ENCODE measurements around the gene BAIAP2L1.

Gene BAIAP2L1

DNA sequence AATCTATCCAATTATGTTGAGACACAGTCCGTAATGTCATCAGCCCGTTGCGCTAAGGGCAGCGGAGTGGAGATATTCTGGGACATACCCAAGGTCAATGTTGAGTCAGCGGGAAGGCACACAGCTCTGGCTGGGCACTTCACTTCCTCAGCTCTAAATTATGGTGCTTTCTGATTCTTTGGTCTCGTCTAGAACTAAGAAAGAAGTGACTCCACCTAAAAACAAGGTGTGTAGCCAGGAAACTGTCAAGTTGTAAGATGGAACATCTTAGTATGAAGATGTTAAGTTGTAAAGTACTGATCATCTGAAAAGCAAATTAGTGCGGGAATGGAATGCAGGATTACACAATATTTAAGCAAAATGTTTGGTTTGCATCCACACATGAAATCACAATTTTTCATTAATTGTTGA lies 43.1 kb downstream of the BAIAP2L1 start:
- no peak for DNase-seq

DNA sequence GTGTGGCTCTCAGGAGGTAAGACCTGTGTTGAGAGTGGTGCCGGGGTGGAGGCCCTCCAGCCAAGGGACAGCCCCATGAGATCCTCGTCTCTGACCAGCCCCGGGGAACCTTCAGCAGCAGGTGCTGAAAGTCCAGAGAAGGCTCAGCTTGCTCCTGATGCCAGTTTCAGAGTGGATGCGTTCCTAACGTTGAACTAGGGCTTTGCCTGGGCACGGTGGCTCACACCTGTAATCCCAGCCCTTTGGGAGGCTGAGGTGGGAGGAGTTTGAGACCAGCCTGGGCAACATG lies 45.7 kb downstream of the BAIAP2L1 start:
- DNase-seq, result no peak

DNA sequence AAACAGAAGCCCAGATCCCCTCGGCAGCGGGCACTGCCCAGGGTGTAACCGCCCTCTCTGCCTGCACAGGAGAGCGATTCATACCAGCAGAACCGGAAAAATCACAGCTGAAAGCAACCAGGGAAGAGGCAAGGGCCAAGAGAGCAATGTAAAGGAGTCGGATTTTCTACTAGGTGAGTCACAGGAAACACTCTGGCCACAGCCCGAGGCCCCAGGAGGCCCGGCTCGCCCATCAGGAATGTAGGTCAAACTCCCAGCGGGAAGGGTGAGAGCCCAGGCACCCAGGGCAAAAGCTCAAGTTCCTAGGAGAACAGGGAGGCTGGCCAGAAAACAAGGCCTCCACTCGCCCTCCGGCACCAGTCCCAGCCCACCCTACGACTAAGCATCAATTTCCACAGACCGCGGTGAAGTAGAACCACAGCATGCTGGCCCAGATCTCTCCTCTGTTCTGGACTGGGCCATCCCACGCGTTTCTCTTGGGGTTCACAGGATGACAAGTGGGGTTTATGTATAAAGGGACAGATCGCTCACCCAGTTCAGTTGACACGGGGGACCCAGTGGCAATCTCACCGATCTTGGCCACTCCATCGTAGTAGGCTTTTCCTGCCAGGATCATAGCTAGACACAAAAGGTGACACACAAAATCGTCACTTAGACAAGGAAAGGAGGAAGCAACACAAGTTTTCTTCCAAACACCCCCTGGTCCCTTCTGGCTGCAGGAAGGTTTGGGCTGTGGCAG lies 46.2 kb downstream of the BAIAP2L1 start:
- DNase-seq, result no peak

DNA sequence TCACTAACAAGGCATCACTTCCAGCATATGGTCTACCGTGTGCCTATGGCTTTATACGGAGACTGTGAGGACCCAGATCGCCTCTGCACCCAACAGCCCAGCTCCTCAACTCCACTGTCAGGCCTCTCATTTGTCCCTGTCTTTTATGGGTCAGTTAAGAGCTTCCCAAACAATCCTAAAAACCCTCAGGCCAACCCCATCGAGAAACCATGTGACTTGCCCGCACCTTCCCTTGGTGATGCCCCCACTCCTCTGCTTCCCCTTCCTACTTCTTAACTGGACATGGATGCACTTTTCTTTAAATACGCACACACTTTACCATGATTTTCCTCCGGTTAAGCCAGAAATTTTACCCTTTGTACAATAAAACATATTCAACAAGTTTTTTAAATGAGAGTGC lies 46.8 kb downstream of the BAIAP2L1 start:
- DNase-seq, result no peak

DNA sequence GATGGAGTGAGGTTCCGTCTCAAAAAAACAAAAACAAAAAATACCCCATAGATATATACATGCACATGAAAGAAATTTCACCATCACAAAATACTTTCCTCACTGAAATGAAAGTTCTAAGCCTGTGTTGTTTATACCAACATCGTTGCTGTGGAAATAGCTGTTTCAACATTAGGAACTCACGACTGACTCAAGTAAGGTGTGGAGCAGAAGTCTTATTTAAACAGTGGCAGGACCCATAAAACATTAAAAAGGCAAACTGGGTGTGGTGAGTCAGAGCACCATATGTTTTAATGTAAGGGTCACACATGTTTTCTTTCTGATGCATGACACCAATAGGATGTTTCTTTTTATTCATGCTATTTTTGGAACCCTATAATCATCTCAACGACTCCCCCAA lies 48.3 kb downstream of the BAIAP2L1 start:
- no peak for DNase-seq

DNA sequence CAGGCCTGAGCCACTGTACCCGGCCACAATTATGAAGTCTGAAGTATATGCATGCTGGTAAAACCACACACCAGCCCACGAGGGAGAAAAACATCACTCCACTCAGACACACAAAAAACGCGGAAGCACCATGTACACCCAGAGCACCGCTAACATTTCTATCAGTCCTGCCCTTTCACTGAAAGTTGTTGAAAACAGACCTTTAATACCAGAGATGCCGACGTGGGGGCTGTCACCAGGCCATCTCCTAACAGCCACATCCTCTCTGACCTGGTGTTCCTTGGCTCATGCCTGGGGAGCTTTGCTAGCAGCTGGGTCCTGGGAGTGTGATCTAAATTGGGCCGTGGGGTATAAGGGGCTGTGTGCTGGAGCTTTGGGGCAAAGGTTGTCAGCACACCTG lies 49.8 kb downstream of the BAIAP2L1 start:
- DNase-seq, result no peak

DNA sequence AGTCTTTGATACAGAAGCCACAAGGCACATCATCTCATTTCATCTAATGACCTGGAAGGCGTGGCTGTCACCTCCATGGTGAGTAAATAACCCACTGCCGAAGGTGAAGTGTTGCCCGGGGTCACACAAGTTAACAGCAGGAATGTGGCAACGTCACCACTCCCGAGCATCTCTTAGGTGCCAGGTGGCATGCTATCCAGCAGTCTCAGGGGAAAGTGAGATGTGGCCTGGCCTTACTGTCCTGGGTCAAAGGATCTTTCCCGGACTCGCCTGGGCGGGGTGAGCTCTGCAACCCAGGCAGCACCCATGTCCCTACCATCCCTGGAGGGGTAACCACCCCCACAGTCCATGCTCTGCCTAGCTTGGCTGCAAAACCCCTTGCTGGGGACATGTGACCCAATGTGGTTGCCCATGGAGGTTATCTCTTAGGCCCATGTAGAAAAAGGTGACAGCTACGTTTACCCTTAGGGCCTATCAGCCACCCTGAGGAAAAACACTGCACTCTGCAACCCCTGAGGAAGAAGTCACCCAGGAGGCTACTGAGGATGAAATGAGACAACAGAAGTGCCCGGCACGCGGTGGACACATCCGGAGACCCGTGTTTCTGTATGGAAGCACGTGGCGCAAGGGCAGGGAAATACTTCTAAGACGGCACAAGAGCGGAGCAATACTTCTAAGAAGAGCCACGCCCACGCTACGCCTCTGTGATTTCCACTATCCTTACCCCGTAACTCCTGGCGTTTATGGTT lies 52.0 kb downstream of the BAIAP2L1 start:
- no peak for DNase-seq

DNA sequence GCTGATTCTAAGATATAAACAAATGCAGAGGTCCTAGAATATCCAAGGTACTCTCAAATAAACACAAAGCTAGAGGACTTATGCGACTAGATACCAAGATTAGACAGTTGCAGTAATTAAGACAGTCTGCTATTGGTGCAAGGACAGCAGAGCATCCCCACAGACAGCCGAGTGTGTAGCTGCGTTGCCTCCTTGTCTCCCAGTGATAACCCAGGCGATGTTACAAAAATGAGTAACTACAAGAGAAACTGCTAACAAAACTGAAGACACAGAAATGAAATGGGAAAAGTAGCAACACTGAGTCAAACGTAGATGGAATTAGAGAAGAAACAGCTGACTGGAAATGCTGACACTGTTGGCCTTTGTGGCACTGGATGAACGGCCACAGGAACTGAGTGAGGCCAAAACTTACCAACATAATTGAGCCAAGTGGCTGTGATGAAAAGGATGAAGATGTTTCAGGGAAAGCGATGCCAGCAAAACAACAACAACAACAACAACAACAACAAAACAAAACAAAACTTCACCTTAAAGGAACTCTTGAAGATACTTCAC lies 54.3 kb downstream of the BAIAP2L1 start:
- no peak for DNase-seq

DNA sequence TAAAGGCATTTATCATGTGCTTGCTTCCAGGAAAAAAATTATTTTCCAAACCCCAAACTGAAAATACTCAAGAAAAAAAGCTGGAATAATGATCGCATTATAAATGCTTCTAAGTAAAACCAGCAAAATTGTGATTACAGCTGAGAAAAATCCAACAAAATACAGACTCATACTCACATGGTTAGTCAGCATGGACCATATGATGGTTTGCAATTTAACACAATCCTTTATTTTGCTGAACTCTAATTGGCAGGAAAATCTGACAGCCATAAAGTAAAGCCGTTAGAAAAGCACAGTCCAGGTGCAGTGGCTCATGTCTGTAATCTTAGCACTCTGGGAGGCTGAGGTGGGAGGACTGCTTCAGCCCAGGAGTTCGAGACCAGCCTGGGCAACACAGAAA lies 59.8 kb downstream of the BAIAP2L1 start:
- no peak for DNase-seq

DNA sequence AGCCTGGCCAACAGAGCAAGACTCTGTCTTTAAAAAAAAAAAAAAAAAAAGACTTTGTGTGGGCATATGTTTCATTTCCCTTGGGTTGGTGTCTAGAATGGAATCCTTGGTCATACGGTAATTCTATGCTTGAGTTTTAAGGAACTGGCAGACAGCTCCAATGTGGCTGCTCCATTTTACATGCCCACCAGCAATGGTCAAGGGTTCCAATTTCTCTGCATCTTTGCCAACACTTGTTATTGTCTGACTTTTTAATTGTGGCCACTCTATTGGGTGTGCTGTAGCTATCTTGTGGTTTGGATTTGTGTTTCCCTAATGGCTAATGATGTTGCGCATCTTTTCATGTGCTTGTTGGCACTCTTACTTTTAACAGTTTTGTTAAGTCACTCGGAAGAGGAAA lies 61.8 kb downstream of the BAIAP2L1 start:
- DNase-seq, result no peak

DNA sequence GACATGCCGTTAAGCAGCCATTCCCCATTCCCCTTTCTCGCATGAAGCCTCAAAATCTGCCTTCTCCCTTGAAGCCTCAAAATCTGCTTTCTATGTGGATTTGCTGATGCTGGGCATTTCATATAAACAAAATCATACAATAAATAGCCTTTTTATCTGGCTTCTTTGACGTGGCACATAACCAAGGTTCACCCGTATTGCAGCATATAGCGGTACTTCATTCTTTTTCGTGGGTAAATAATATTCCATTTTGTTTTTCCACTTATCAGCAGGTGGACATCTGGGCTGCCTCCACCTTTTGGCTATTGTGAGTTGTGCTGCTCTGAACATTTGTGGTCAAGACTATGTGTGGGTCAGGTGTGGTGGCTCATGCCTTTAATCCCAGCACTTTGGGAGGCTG lies 62.4 kb downstream of the BAIAP2L1 start:
- no peak for DNase-seq

DNA sequence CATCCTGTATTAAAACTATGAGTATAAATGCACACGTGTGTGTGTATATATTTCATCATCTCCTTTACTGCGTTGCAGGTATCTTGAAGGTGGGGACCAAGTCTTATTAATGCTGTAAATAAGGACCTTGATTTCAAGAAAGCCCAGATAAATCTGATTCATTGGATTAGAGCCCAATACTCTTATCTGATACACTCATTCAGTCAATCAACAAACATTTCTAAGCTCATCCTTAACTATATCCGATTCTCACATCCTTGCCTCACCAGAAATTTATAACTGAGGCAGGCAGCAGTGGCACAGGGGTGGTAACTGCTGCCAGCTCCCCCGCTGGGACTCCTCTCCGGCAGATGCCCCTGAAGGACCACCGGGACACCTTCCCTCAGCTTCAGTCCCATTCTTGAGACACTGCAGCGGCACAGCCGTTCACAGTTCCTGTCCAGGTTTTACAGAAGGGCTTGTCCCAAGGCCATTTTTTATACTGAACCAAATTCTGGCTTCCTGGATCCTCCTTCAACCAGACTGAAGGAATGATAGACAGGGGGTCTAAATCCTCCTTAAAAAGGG lies 65.4 kb downstream of the BAIAP2L1 start:
- no peak for DNase-seq

DNA sequence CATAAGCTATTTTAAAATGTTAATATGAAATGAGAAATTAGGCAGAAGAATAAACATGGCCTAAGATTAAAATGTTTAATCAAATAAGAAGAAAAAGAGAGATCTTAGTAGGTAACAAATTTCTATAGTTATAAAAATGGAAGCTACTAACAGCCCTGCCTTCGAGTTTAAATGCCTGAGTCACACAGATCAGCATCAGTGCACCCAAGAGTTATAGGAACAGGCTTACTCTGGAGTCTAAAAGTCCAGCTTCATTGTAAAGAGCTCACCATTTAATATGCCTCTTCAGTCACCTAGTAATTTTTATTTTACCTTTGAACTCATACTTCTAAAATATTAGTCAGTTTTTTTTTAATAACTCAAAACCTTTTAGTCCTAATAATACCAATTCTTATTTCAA lies 66.8 kb downstream of the BAIAP2L1 start:
- no peak for DNase-seq

DNA sequence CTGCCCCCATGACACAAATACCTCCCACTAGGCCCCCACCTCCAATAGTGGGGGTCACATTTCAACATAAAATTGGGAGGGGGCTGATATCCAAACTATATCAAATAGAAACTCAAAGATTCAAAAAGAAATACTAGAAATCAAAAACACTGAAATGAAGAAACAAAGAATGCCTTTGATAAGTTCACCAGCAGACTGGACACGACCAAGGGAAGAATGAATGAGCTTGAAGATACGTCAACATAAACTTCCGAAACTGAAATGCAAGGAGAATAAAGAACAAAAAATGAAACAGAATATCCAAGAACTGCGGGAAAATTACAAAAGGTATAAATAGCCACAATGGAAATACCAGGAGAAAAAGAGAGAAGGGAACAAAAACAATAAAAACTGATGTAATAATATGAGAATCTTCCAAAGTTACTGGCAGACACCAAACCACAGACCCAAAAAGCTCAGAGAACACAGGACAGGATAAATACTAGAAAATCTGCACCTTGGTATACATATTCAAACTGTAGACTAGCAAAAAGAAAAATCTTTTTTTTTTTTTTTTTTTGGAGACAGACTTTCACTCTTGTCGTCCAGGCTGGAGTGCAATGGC lies 69.9 kb downstream of the BAIAP2L1 start:
- DNase-seq, result no peak

DNA sequence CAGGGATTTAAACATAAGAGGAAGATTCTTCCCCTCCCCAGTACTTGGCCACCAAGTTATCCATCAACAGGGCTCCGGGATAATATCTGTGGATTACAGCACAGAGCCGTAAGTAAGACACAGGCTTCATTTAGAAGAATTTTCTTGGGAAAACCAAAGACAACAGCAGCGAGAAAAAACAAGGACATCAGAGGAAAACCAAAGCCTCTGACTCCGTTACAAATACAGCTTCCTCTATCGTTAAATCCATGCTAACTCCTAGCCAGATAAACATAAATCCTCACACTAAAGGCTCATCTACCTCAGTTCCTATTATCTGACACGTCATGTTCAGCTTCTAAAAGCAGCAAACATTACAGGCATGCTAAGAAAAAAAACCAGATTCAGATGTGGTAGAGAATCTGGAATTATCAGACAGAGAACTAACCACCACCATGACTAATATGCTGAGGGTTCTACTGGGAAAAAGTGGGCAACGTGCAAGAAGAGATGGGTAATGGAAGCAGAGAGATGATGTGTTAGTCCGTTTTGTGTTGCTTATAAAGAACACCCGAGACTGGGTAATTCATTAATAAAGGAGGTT lies 71.0 kb downstream of the BAIAP2L1 start:
- no peak for DNase-seq

DNA sequence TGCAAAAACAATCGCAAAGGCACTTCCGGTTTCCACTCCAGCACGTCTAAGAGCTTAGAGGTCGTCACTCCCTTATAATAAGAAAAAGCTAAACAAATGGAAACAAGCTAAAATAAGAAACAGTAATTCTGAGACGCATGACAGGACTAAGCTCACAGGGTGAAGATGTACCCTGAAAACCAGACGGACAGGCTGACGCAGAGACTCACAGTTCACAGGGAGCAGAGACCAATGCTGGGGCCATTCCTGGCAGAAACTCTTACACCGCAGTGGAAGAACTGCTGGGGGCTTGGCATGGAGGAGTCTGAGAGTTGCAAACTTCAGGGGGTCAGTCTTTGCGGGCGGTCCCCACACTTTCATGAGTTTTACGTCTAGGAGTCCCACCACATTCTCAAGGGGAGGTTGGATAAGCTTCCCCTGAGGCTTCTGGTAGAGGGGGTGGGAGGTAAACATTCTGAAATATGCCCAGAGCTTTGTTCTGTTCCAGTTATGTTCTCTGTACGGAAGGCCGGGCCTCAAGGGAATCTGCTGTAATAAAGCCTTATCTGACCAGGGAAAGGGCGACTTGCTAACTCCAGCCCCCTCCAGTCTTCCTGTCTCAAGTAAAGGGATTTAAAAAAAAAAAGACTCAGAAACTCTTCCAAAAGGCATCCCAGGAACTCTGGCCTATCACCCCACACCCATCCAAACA lies 71.6 kb downstream of the BAIAP2L1 start:
- DNase-seq, result no peak

DNA sequence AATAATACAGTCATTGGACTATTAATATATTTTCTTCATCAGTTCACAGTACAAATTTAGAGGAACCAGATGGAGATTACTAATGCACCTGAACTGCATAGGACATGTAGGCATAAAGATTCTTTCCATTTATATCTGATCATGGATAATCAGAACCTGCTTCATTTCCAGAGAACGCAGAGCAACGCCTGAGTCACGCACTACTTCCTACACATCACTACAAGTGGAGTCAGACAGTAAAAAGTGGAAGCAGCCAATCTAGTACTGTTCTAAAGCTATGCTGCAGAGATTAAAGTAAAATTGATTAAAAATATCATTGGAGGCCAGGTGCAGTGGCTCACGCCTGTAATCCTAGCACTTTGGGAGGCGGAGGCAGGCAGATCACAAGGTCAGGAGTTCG lies 76.1 kb downstream of the BAIAP2L1 start:
- DNase-seq, result no peak

DNA sequence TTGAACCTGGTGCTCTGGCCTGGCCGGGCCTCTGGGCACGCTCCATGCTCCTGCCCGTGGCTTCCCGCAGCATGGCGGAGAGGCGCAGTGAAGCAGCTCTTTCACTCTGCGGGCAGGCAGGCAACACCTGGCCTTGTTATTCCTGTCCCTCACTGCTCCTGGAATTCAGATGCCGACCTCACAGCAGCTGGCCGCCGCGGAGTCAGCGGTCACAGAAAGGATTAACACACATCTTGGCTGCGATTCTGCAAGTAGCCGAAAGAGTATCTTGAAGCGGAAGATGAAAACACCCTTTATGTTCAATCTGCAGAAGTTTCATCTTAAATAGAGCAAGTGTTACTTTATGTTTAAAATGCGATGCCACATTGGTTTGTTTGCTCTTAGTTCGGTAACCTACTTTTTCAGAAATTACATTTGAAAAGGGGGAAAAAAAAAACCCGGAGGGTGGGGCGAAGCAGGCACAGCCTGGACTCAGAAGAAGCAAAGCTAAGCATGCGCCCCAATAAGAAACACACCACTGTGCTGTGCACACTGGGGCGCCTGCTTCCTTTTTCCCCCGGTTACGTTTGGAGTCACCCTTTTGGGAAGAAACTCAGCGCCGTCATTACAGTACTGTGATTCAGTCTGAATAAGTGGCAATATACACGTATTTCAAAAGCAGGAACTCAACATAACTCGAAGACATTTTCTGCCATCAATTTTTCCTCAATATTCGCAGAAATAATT lies 77.1 kb downstream of the BAIAP2L1 start:
- no peak for DNase-seq

DNA sequence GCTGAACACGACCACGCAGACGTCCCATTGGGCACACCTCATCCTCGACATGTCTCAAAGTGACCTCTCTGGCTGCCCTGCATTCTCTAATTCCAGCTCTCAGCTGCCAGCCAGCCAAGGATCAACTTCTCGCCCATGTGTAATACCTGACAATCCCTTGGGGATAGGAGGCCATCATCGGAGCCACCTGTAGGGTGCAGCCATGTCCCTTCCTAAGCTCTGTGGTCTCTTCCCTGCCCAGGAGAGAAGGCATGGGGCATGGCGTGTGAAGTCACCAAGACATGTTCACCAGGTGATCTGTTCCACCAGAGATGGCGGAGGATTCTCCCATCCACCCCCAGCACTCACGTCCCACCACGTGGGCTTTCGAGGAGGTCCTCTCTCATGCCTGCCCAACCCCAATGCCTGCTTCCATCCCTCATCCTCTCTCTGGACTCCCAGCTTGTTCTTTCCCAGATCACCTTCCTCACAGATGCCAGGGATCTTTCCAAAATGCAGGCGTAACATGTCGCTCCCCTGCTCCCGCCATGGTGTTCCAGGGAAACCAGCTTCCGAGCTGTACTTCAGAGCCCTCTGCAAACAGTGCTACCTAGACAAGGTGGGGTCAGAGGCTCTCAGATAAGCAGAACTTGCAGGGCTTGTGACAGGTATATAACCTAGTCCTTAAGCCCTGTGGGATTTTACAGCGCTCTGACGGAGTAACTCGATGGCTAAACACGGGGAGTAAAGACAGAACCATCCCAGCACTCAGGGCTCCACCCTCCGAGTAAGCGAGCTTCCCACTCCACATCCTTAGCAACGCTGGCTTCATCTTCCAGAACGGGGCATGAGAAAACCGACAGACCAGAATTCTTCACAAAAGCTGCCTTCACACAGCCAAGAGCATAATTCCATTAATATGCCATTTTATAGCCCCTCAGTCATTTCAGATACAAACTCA lies 78.3 kb downstream of the BAIAP2L1 start:
- no peak for DNase-seq

DNA sequence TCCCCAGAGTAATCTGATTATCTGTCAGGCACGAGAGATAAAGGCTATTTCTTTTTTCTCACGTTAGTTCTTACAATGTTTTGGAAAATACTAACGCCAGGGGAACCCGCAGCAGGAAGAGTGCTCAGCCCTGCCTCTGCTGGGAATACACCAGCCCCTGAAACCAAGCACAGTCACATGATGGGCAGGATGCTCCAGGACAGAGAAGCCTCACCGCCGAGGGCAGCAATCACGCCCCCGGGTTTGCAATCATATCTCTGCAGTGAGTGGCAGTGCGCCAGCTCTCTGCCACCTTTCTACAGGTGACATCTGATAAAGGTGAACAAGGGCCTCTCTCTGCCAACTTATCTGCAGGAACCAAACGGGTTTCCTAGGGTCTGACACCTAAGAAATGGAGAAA lies 79.6 kb downstream of the BAIAP2L1 start:
- no peak for DNase-seq

DNA sequence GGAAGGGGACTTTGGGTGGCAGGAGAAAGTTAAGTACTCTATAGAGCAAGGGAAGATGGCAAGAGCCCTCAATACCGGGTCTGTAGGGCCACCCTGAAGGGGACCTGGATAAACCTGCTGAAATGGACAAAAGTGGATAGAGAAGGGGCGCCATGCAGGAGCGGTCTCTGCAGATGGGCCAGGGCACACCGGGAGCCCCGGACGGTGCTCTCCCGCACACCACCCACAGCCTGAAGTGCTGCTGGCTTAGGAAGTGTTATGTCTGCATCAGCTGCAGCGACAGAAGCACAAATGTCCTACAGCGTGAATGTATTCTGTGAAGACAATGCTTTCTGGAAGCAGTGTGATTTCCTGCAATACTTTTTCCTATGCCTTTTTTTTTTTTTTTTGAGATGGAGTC lies 81.7 kb downstream of the BAIAP2L1 start:
- DNase-seq, result no peak

All from NCI-H187 treated with DMSO at 0.1 percent for 48 hours (cell line).